Fibroblast of pulmonary artery (primary cell): ENCODE data around the gene NOXA1.
"Not testable (repeated sequence)": the region's sequence is repeated elsewhere in the genome, so short reads cannot be mapped to it uniquely, and the experiment has no call there.

Experiments used
- DNase-seq: peaks from one replicate; pipeline ENCODE4 v3.0.0-alpha.2; 2010; ENCODE audit warnings: low read depth
- H3K4me3 ChIP-seq: replicated peaks from 2 replicates; pipeline ENCODE4 v1.5.1; 2011; ENCODE audit warnings: low read depth, mild to moderate bottlenecking, control low read depth, low read length, moderate library complexity
- CTCF ChIP-seq: IDR thresholded peaks from 2 replicates; pipeline ENCODE4 v1.5.1; 2011; ENCODE audit warnings: mild to moderate bottlenecking, control low read depth, low read length, inconsistent platforms; ENCODE audit errors: missing control alignments

The NOXA1 gene

GRCh38 chr9:137408651-137409405 is 14.4 kb upstream of the NOXA1 start:
- H3K4me3 ChIP-seq: no peak overlapping the region
- DNase-seq: no peak
- no peak for TF ChIP-seq CTCF

- H3K4me3 ChIP-seq: no peak overlapping the region
- no peak for DNase-seq
- TF ChIP-seq CTCF: no peak
Observed at GRCh38 chr9:137409515-137409914, 13.7 kb upstream of the NOXA1 start.

GRCh38 chr9:137410236-137410890 is 12.8 kb upstream of the NOXA1 start:
- not testable (repeated sequence) for H3K4me3 ChIP-seq, DNase-seq

- TF ChIP-seq CTCF: no peak
- H3K4me3 ChIP-seq: no peak overlapping the region
Observed at GRCh38 chr9:137410891-137411249, 12.3 kb upstream of the NOXA1 start.

GRCh38 chr9:137411260-137411644 is 11.9 kb upstream of the NOXA1 start:
- no peak overlapping the region for H3K4me3 ChIP-seq
- no peak for DNase-seq
- no peak for TF ChIP-seq CTCF

More at GRCh38 chr9:137410891-137411249, 12.3 kb upstream of the NOXA1 start:
- DNase-seq: no peak

- no peak overlapping the region for H3K4me3 ChIP-seq
- DNase-seq: peak; percentile 96
- no peak for TF ChIP-seq CTCF
Observed at GRCh38 chr9:137411645-137412380, 11.4 kb upstream of the NOXA1 start.

GRCh38 chr9:137412431-137412830 is 10.8 kb upstream of the NOXA1 start:
- no peak for DNase-seq
- no peak for TF ChIP-seq CTCF
- no peak overlapping the region for H3K4me3 ChIP-seq
